Activated CD4-positive, alpha-beta T cell treated with anti-CD3 and anti-CD28 coated beads for 48 hours (primary cell): Measurements from ENCODE around the gene PLEKHM2.
A peak's percentile ranks its signal among the peaks of the same experiment; 100 is the strongest.
"Not testable (repeated sequence)": the region's sequence is repeated elsewhere in the genome, so short reads cannot be mapped to it uniquely, and the experiment has no call there.

ENCODE experiments used
- DNase-seq: peaks from one replicate; pipeline ENCODE4 v3.0.0-alpha.2; 2020

The PLEKHM2 gene, protein sequence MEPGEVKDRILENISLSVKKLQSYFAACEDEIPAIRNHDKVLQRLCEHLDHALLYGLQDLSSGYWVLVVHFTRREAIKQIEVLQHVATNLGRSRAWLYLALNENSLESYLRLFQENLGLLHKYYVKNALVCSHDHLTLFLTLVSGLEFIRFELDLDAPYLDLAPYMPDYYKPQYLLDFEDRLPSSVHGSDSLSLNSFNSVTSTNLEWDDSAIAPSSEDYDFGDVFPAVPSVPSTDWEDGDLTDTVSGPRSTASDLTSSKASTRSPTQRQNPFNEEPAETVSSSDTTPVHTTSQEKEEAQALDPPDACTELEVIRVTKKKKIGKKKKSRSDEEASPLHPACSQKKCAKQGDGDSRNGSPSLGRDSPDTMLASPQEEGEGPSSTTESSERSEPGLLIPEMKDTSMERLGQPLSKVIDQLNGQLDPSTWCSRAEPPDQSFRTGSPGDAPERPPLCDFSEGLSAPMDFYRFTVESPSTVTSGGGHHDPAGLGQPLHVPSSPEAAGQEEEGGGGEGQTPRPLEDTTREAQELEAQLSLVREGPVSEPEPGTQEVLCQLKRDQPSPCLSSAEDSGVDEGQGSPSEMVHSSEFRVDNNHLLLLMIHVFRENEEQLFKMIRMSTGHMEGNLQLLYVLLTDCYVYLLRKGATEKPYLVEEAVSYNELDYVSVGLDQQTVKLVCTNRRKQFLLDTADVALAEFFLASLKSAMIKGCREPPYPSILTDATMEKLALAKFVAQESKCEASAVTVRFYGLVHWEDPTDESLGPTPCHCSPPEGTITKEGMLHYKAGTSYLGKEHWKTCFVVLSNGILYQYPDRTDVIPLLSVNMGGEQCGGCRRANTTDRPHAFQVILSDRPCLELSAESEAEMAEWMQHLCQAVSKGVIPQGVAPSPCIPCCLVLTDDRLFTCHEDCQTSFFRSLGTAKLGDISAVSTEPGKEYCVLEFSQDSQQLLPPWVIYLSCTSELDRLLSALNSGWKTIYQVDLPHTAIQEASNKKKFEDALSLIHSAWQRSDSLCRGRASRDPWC

DNA sequence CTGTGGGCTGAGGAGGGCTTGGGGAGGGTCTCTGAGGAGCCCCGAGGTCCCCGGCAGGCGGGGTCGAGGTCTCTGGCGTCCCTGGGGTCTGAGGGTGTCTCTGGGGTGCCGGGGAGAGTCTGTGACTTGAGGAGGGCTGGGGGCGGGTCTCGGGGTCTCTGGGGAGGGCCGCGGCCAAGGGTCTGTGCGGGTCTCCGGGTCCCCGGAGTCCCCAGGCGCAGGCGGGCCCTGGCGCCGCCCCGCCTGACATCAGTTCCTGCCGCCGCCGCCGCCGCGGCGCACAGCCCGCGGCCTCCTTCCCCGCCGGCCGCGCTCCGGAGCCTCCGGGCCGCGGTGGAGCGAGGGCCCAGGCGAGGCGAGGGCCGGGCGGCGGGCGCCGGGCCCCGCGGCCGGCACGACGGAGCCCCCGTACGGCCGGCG is at the start of gene PLEKHM2:
TSS of gene PLEKHM2 (plus strand) at position 279 of the 420 bp plus-strand sequence. CDS start 239 bp downstream, outside the sequence.
- DNase-seq = peak; percentile 55

DNA sequence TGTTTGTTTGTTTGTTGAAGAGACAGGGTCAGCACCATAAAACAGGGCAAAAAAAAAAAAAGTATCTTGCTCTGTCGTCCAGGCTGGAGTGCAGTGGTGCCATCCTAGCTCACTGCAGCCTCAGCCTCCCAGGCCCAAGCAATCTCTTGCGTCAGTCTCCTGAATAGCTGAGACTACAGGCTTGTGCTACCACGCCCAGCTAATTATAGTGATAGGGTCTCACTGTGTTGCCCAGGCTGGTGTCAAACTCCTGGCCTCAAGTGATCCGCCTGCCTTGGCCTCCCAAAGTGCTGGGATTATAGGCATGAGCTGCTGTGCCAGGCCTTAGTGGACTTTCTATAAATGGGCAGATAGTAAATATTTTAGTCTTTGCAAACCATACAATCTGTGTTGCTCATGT is 47.7 kb upstream of the PLEKHM2 start:
- DNase-seq = no peak

DNA sequence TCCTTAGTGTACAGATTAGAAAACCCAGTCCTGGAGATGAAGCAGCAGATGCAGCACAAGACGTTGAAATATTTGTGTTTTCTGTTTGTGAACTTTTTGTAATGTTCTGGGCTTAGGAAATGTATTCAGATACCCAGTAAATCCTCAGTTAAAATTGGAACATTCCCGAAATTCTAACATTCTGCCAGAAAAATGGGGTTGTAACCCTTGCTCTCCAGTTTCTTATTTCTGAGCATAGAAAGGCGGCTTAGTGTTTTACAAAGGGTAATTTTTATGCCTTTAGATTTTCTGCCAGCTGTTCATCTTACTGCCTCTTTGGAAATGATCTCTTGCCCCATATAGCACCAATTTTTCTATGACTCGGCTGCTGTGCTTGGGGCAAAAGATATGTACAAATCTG is 46.3 kb upstream of the PLEKHM2 start:
- DNase-seq = no peak

DNA sequence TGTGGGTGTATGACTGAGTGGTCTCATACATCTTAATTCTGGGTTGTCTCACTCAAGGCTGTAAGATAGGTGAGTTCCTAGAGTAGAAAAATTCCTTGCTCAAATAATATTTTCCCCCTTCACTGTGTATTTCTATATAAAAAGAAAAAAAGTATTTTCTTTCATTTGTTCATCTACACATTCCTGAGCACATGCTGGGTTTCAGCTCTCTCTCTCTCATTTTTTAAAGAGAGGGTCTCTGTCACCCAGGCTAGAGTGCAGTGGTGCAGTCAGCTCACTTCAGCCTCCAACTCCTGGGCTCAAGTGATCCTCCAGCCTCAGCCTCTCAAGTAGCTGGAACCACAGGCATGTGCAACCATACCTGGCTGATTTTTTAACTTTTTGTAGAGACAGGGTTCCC is 44.9 kb upstream of the PLEKHM2 start:
- no peak for DNase-seq

DNA sequence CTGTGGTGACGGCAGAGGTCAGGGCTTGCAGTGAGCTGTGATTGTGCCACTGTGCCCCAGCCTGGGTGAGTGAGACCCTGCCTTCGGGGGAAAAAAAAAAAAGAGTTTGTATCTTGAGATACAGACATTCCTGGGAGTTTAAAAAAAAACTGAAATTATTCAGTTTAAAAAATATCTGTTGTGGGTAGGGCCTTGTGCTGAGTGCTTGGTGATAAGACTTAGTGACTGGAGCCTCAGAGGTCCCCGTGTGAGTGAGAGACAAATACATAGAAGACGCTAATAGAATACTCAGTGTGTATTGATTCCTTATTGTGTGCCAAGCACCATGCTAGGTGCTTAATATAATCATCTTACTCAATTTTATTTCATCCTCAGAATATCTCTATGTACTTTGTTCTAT is 44.2 kb upstream of the PLEKHM2 start:
- no peak for DNase-seq

DNA sequence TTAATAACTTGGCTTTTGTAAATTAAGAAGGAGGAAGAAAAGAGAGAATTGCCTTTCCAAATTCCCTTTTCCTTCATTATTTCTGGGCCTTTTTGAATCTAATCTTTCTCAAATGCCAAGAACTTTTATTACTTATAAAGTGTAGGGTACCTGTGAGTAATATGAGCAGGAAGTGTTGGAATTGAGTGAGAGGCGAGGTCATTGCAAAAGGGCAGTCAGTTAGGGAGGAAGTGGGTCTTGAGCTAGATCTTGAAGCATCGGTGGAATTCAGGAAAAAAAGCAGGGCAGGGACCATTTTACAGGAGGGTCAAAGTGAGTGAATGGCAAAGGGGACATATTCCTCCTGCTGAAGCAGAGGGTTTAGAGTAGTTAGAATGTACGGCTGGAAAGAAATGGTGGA is 43.5 kb upstream of the PLEKHM2 start:
- no peak for DNase-seq

DNA sequence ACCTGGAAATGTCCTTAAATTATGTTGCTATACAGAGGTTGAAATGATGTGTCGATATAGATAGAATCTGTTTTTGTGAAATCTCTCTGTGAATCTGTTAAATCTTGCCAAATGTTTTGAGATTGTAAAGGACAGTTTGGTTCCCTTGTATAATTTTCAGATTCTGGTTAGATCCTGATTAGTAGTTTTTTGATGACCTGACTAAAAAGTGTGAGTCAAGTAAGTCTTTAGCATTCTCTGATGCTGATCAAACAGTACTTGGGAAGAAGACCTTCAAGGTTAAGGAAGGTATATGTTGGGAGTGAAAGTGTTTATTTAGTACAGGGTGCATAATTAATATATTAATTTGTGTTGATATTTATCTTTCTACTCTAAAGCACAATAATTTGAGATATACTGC is 34.2 kb upstream of the PLEKHM2 start:
- no peak for DNase-seq

DNA sequence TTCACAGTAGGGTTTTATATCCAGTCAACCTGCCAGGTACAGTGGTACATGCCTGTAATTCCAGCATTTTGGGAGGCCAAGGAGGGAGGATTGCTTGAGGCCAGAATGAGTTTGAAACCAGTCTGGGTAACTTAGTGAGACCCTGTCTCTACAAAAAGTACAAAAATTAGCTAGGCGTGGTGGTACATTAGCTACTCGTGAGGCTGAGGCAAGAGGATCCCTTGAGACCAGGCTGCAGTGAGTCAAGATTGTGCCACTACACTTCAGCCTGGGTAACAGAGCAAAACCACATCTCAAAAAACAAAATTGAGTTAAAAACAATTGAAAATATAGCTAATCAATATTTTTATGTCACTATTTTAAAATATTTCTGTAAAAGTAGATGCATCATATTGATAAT is 33.7 kb upstream of the PLEKHM2 start:
- DNase-seq = no peak

DNA sequence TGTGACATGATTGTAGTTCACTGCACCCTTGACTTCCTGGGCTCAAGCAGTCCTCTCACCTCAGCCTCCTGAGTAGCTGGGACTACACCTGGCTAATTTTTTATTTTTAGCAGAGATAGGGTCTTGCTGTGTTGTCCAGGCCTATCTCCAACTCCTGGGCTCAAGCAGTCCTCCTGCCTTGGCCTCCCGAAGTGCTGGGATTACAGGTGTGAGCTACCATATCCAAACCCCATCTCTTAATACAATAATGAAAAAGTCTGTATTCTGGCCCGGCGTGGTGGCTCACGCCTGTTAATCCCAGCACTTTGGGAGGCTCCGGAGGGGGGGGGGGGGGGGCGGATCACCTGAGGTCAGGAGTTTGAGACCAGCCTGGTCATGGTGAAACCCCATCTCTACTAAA is 32.0 kb upstream of the PLEKHM2 start:
- not testable (repeated sequence) for DNase-seq

DNA sequence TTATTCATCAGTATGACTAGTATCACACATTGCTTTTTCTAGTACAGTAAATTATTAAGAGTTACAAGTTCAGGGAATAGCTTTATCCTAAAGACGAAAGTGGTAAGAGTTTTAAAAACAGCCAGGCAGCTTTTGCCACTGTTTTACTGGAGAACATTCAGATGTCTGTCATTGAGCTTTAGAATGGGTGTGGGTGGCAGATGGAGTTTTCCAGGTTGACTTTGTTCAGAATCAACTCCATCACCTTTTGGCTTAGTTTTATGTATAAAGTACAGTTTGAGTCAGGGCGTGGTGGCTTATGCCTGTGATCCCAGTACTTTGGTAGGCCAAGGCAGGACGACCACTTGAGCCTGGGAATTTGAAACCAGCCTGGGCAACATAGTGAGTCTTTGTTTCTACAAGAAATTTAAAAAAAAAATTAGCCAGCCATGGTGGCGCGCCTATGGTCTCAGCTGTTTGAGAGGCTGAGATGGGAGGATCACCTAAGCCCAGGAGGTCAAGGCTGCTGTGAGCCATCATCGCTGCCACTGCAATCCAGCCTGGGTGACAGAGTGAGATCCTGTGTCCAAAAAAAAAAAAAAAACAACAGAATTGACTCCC is 29.9 kb upstream of the PLEKHM2 start:
- DNase-seq = no peak

DNA sequence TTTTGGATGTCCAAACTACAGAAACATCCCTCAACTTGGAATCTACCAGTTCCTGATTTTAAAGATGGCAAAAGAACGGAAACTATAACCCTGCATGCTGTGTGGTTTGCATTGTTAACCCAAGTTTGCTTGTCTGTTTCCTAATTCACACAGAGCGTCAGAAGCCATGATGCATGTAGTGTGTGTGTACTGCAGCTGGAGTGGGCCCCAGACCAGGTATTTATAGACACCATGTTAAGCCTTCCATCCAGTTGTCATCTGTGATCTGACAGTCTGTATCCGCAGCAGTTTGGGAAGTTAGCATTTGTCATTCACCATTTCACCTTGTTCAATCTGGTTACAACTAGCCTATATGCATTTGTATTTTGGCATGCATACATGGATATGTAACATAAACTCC is 27.7 kb upstream of the PLEKHM2 start:
- no peak for DNase-seq

DNA sequence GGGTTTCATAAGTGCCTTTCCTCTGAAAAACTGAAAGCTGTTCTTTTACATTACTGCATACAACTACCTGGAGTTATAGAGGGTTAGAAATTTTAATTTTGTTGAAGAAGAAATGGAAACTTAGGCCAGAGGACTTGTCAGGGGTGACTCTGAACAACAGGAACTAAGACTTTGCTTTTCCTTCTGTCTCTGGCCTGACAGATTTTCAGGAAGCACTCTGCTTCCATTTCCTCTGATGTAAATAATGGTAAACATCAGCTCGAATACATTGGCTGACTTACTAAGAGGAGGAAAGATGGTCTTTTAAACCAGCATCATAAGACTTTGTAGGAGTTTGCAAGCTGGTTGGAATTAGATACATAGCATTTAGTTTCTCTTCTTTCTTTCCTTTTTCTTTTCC is 27.1 kb upstream of the PLEKHM2 start:
- DNase-seq = no peak

DNA sequence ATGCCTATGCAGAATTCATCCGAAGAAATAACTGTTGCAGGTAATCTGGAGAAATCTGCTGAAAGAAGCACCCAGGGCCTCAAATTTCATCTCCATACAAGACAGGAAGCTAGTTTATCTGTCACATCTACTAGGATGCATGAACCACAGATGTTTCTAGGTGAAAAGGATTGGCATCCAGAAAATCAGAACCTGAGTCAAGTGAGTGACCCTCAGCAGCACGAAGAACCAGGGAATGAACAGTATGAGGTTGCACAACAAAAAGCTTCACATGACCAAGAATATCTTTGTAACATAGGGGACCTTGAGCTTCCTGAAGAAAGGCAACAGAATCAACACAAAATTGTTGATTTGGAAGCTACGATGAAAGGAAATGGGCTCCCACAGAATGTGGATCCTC is 24.0 kb upstream of the PLEKHM2 start:
- no peak for DNase-seq

DNA sequence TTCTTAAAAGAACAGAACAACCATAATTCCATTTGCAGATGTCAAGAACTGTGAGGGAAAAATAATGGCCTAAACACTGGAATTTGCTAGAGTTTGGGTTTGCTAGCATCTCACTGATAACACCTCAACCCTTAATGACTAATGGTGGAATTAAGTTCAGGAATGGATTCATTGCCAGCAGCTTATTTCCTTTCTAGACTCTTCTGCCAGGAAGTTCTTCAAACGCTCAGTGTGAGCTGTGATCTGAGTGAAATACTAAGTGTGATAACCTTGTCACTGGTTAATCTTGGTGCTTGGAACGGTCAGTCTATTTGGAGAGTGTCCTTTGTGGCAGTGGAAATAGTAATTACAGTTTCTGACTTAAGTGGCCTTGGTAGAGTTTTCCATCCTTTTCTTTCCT is 21.6 kb upstream of the PLEKHM2 start:
- DNase-seq = no peak

DNA sequence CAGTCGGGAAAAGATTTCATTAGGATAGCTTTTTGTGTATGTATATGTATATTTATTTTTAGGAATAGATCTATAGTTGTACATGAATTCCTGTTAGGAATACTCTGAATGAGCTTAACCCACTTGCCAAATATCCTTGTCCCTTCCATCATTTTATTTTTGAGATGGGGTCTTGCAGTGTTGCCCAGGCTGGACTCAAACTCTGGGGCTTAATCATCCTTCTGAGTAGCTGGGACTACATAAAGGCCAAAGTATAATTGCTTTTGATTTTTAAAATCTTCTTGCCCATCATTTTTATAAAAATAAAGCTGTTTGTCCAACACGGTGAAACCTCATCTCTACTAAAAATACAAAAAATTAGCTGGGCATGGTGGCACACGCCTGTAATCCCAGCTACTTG is 20.2 kb upstream of the PLEKHM2 start:
- DNase-seq = no peak

DNA sequence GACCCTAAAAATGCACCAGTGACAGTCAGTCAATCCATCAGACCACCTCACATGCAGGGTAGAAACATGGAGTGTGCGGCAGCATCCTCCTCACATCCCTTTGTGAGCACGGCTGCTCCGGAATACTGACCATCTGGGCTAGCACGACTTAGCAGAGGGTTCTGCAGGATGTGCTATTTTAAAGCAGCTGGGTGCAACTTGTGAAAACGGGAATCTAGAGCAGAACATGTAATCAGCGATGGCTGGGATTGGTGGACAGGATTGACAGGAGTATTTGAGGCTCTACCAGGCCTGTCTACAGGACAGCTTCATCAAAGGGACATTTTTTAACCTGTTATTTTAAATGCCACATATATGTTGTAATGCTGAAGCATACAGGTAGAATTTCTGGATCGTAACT is 16.8 kb upstream of the PLEKHM2 start:
- no peak for DNase-seq

DNA sequence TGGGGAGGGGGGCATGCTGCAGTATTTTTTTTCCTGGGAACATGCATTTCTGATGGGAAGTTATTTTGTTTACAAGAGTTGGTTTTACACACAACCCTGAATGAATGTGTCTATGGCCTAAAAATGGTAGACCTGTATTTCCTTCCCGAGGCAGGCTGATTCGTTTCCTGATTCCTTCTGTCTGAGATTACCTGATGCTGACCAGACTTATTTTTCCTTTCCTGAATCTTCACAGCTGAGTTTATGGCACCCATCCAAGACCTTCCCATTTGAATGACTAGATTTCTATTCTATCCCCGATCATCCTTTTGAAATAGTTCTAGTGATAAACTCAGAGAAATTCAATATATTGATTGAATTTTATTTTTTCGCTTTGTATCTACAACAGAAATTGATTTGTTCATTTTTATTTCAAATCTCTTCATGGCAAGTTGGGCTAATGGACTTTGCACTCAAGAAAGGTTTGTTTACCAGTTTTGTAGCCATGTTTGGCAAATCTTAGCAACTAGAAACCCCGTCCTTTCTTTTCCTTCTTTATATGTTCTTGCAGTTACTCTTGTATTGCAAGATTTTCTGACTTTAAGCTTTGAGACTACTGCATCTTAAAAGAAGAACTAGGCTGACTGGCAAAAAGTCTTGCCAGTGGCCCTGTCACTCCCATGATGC is 15.9 kb upstream of the PLEKHM2 start:
- no peak for DNase-seq

DNA sequence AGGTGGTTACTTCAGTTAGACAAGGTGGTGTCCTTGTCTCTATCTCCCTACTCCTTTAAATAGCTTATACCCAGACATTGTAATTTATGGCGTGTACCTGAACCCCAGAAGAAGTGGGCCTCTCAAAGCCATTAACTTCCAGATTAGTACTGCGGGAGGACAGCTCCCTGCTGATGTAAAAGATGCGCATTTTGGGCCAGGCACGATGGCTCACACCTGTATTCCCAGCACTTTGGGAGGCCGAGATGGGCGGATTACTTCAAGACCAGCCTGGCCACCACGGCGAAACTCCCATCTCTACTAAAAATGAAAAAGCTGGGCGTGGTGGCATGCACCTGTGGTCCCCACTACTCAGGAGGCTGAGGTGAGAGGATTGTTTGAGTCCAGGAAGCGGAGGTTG is 15.0 kb upstream of the PLEKHM2 start:
- DNase-seq = no peak

DNA sequence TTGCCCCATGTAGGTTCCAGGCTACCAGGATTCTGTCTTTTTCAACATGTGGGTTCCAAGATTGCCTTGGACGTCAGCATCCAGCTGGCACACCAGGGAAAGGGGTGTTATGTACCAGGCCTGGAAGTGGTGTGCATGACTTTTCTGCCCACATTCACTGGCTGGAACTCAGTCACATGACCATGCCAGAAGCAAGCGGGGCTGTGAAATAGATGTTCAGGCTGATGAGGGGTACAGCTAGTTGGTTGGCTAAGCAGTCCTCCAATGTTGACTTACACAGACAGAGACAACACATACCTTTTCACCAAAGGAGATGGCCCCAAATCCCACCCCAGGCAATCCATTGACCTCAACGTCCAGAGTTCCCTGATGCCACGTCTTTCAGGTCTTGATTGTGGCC is 14.3 kb upstream of the PLEKHM2 start:
- no peak for DNase-seq

DNA sequence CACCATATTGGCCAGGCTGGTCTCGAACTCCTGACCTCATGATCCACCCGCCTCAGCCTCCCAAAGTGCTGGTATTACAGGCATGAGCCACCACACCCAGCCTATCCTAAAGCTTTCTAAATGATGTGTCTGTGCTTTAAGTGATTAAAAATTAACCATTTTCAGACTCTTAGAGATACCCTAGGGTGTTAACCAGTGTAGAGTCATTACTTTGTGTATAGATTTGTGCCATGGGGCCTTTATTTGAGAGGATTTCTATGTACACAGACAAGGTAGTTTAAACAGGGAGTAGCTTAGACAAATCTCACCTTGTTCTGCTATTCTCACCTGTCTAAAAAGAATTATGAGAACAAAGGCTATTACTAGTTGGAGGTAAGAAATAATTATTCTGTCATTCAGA is 12.7 kb upstream of the PLEKHM2 start:
- DNase-seq = no peak

DNA sequence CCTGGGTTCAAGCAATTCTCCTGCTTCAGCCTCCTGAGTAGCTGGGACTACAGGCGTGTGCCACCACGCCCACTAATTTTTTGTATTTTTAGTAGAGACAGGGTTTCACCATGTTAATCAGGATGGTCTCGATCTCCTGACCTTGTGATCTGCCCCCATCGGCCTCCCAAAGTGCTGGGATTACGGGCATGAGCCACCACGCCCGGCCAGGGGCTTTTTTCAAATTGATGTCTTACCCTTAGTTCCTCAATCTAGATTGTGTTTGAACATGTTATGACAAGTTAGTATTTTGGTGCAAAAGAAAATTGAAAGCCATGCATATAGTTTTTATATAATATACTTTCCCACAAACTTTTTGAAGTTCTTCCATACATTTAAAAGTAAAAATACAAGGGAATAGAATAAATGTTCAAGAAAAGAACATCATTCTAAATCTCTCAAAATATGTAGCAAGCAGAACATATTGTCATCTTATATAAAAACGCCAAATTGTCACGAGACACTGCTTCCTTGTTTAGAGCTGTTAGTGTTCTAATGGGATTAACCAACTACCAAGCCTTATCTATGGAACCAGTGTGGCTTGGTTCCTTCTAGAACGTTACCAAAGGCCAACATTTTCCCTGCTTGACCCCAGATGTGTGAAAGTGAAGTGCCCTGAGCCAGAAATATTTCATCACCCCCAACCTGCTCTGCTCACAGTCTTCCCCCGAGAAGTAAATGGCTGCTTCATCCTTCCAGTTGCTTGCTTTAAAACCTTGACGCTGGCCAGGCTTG is 9.5 kb upstream of the PLEKHM2 start:
- no peak for DNase-seq

DNA sequence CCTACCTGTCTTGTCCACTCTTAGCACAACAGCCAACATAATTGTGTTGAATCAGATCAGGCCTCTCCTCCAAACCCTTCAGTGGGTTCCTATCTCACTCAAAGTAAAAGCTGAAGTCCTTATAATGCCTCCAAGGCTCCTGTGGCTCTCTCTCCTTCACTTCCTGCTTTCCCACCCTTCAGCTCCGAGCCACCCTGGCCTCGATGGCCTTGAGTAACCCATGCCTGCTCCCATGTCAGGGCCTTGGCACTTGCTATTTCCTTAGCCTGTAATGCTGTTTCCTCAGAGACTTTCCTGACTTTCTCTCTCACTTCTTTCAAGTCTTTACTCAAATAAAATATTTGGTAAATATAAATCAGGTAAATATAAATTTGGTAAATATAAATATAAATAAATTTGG is 8.1 kb upstream of the PLEKHM2 start:
- DNase-seq = no peak
